ENCODE data around the gene EHD1.

The EHD1 gene

DNA sequence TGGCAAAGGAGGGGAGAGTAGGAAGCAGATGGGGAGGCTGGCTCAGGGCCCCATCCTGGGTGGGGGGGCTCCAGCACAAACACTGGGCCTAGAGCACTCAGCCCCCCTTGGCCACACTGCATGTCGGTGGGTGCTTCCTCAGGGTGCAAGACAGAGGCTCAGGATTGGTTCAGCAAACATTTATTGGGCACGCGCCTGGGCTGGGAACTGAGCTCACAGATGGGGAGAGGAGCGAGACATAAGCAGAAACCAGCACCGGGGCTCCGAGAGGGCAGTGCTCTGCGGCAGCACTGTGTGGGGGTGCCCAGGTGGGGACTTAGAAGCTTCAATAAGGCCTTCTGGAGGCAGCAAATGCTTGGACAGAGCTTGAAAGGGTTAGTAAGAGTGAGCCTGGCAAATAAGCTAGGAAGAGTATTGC is 12.1 kb upstream of the EHD1 start:
- DNase-seq (ENCODE audit: low spot score), result no peak

DNA sequence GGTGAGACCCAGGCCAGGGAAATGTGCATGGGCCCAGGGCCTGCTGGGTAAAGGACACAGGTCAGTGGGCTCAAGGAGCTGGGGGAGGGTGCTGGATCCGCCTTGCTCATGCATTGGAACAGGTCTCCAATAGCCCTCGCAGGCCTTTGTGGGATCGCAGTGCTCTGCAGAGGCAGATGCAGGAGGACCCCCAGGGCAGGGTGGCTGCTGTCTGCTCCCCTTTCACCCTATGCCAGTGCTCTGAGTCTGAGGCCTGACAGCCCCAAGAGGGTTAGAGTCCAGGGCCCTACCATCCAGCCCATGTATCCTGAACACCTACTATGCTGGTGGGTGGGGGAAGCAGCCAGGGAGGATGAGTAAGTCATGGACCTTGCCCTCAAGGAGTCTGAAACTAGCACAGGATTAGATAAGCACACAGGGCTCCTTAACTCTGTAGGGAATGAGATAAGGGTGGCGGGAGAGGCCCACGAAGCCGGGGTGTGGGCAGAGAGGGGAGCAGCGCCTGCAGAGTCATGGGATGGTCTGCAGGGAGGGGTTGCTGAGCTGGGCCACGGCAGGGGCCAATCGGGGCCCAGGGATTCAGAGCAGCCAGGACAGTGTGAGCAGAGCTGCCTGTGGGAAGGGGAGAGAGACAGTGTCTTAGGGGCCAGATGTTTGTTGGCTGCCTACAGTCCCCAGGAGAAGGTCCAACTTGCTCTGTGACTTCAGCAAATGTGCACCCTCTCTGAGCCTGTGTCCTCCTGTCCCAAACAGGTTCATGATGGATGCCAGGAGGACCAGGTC is 10.5 kb upstream of the EHD1 start:
- no peak for DNase-seq (ENCODE audit: low spot score)

DNA sequence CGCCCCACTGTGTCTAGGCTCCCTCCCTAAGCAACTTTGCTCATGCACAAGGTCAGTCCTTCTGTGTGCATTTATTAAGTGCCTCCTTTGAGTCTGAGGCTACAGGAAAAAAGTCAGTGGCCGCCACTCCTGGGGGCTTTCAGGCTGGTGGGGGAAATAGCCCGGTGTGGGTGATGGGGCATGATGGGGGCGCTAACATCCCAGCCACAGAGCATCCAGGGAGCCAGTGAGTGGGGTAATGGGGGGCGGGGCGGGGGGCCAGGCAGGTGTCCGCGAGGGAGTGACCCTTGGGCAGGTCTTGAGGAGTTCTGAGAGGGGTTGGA is 9.9 kb upstream of the EHD1 start:
- no peak for DNase-seq (ENCODE audit: low spot score)

DNA sequence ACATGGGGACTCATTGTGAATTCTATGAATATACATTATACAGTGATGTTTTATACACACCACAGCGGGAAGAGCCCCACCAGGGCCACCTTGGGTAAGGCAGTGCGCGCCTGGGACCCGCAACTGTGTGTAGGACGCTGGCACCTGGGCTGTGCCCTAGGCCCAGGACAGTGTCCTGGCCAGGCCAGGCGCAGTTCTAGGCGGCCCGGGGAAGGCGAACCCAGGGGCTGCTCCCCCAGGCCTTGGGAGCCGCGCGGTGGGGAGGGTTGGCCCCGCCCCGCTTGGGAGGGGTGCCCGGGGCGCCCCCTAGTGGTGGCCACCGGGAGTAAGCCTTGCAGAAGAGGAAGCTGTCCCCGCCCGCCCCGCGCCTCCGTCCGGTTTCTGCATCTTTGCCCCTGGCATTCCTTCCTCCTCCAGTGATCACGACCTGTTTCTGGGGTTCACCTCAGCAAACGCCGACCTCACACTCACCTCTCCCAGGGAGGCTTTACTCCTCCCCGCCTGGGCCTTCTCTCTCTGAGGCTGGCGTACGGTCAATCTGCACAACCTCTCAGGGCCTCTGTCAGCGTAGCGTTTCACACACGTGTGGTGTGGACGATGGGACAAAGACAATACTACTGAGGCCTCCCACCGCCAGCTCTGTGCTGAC is 9.5 kb upstream of the EHD1 start:
- DNase-seq (ENCODE audit: low spot score), result peak; percentile 85

DNA sequence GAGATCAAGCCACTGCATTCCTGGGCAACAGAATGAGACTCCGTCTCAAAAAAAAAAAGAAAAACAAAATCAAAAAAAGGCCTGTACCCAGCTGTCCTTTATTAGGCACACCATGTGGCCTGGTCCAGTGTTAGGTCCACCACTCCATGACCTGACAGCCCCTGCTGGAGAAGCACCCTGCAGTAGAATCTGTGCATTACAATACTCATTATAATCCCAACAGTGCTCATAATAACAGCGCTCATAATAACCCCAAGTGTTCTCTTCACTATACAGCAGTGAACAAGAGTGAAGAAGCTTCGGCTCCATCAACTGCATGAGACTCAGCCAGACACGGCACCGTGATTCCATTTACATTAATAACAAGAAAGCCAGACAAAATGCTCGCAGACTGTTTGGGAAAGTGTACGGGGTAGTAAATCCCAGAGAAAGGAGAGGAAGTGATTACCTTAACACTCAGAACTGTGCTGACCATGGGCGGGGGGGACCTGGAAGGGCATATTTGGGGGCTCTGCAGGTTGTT is 8.9 kb upstream of the EHD1 start:
- DNase-seq (ENCODE audit: low spot score), result no peak

DNA sequence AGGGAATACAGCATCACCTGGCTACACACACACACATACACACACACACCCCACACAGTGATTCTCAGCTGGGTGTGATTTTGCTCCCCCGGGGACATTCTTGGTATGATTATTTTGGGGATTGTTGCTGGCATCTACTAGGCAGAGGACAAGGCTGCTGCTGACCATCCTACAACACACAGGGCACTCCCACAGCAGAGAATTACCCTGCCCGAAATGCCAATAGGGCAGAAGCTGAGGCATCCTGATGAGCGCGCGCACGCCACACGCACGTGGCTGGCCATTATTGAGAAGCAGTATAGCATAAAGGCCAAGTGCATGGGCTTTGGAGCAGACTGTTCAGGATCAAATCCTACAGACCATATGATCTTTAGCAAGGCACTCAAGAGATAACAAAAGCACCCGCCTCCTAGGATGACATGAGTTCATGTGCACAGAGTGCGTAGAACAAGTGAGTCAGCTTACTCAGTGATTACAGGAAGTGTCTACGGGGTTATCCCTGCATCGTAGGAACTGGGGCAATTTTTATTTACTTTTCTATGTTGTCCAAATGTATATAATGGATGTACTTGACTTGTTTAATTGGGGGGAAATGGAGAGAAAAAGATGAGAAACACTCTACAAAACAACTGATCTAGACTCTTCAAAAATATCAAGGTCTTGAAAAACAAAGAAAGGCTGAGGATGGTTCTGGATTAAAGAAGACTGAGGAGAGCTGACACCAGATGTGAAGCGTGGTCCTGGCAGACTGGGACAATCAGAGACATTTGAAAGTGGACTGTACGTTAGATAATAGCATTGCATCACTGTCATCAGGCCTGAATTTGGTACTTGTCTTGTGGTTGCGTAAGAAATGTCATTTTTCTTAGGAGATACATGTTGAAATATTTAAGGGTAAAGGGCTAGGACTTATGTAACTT is 7.2 kb upstream of the EHD1 start:
- no peak for DNase-seq (ENCODE audit: low spot score)

DNA sequence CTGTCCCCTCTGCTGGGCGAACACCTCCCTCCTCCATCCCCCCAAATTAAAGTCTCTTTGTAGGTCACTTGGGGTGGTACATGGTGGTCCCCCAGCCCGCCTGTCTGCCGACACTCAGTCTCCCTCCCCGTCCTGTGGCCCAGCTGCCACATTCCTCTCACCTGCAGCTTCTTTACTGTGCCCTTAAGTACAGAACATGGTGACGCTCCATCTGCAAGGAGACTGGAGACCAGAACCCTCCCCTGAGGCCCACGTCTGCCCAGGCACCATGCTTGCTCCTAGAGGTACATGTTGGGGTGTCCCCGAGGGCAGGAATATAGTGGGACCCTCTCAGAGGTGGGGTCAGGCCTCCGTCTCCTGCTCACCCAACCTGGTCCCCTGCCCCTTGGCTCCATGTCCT is 5.6 kb upstream of the EHD1 start:
- no peak for DNase-seq (ENCODE audit: low spot score)

DNA sequence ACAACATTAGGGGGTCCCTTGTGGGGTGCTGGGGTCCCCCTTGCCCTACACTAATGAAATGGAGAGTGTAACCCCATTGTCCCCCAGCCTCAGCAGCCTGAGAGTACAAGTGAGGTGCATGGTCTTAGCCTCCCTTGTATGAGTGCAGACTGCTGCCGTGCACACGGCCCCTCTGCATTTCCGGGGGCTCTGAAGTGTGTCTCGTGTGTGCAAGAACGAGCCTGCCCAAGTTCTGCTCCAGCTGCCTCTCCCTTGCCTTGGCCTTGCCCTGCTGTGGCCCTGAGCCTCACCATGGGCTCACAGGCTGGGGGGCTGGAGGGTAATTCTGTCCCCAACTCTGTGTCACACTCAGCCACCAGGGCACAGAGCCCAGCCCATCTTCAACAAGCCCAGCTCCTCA is 5.2 kb upstream of the EHD1 start:
- DNase-seq (ENCODE audit: low spot score), result no peak

DNA sequence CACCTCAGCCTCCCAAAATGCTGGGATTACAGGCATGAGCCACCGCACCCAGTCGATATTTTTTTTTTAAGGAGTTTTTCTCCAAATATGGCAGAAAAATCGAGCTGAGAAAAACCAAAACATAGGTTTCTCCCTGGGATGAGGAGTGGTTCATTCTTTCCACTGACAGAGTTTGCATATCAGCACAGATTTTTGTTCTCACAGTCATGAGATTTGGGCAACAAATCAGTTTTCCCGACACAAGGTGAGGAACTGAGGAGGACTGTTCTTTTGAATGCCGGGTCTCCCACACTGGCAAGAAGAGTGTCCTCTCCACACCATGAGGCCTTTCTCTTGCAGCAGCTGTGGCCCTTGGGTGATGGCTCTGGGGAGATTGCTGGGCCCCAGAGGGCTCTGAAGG is 3.8 kb upstream of the EHD1 start:
- no peak for DNase-seq (ENCODE audit: low spot score)

DNA sequence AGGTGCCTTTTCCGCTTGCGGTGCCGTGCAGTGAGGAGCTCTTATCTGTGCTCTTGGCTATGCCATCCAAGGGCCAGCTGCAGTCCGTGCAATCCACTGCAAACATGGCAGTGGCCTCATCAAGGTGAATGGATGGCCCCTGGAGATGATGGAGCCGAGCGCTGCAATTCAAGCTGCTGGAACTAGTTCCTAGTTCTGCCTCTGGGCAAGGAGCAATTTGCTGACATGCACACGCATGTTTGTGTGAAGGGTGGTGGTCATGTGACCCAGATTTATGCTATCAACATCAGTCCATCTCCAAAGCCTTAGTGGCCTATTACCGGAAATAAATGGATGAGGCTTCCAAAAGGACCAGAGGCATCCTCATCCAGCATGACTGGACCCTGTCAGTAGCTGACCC is 3.1 kb upstream of the EHD1 start:
- DNase-seq (ENCODE audit: low spot score), result no peak

DNA sequence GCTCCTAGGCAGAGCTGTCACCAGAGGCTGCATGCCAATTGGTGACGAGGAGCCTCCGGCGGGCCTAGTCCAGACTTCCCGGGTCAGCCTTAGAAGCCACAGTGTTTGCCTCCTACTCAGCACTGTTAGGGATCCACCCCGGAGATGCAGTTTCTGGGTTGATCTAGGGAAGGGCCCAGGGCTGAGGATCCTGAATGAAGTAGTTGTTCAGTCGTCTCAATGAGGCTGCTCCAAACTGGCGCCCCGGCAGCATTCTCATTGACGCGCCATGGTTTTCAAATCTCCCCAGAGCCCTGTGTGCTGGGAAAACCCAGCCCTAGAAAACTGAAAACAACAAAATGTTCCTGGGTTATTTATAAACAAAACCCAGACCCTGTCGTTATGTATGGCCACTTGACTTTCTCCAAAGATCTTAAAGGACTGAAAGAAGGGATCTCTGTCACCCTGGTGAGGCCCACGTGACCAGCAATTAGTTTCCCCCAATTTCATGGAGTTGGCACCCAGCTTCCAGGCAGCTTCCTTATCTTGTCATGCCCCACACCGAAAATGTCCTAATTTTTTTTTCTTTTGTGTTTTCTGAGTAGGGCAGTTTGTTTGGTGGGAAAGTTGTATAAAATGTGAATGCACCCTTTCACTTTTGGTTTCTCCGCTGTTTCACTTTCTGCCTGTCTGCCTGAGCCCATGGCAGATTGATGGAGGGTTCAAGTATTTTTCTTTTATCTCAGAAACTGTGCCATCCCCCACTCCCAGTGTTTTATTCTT is 2.0 kb upstream of the EHD1 start:
- DNase-seq (ENCODE audit: low spot score), result no peak

DNA sequence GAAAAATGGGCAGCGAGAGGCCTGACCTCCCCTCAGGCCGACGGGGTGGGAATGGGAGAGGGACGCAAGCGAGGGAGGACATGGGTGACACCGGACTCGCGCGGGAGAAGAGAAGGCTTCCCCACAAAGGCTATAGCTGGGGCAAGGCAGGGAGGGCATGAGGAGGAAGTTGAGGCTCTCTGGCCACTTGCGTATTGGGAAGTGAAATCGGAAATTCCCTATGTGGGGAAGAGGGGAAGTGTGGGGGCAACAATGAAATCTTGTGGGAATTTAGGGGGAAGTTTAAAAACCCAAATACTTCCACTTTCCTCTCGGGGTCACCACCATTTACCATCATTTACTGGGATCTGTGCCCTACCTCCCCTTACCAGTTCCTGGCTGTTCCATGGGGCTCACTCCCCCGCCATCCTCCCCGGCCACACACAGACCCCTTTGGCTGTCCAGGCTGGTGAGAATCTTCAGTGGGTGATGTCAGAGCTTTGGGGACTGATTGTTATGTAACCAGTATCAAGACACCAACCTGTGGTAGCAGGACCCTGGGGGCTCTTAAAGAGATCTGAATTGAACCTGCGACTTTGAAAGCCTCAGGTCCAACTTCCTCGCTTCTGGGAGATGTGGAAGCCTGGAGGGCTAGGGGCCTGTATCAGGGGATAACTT is 951 bp upstream of the EHD1 start:
- no peak for DNase-seq (ENCODE audit: low spot score)

DNA sequence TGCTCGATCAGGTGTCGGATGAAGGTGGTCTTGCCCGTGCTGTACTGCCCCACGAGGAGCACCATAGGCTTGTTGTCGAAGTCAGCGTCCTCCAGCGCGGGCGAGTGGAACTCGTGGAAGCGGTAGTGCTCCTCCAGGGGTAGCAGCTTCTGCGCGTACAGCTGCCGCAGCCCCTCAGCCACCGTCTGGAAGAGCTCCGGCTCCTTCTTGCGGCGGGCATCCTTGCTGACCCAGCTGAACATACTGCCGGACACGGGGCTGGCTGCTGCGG is 263 bp downstream of the EHD1 start:
- no peak for DNase-seq (ENCODE audit: low spot score)

DNA sequence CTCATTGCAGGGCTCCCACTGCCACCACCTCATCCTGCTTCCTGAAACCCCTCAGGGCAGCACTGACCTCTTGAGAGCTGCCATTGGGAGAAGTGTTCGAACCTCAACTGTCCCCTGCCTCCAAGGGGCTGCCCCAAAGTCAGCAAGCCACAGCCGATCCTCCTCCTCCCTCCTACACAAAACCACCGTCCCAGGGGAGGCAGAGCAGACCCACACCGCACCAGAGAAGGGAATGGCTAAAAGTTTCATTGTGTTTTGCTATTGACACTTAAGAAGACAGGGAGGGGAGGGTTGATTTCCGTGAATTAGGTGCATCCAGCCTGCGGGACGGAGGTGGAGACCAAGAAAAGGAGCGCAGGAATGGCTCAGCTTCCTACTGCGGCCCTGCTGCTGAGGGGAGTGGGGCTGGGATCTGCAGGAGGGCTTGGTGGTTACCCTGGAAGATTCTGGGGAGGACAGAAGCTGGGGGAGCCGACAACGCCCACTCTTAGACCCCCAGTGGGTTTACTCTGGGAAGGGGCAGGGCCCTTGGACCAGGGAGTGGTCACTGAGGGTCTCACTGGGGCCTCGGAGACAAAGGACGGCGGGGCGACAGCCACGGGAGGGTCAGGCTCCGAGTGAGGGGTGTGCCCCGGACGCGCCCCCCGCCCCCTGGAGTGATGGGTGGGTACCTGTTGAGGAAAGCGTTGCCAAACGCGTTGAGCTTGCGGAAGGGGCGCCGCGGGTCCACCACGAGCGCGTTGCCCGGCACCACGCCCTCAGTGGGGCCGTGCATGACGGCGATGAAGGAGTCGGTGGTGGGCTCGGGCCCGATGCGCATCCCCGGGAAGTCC is 815 bp downstream of the EHD1 start:
- DNase-seq (ENCODE audit: low spot score), result no peak

DNA sequence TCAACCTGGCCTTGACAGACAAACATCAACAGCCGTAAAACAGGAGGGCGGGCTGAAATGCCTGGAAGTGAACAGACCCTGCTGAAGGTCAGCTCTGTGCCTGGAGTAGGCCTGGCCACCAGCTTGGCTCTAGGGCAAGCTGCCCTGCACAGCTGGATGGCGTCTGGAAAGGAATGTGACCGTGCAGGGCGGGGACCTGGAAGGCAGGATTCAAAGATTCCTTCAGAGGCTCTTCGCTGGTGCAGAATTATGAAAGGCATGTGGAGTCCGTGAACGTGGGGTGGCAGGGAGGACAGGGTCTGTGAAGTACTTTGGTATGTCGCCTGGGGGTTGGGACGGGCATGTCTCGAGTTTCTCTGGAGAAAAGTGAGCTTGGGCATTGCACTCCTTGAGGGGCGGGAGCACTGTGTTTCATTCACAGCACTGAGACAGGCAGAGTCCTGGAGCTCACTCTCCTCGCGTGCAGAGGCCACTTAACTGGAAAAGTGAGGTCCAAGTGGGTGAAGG is 1.5 kb downstream of the EHD1 start:
- peak; percentile 69 for DNase-seq (ENCODE audit: low spot score)

DNA sequence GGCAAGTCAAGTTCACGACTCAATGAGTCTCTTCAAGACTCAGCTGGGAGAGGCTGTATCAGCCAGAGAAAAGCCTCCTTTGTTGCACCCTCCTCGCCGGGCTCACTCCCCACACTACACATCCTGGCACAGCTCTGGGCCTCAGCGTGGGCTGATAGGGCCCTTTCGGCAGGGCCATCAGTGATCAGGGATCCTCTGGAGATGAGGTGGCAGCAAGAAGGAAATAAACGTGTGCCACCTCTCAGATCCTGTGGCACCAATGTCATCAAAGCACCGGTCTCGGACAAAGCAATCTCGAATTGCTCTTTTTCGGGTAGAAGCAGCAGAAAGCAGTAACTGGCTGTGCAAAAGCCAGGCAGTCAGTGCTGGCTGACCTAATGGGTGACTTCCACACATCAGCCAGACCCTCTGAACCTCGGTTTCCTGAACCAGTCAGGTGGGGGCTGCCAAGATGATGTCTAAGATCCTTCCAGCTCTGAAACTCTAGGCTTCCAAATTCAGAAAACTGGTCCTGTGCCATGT is 2.1 kb downstream of the EHD1 start:
- DNase-seq (ENCODE audit: low spot score), result no peak

DNA sequence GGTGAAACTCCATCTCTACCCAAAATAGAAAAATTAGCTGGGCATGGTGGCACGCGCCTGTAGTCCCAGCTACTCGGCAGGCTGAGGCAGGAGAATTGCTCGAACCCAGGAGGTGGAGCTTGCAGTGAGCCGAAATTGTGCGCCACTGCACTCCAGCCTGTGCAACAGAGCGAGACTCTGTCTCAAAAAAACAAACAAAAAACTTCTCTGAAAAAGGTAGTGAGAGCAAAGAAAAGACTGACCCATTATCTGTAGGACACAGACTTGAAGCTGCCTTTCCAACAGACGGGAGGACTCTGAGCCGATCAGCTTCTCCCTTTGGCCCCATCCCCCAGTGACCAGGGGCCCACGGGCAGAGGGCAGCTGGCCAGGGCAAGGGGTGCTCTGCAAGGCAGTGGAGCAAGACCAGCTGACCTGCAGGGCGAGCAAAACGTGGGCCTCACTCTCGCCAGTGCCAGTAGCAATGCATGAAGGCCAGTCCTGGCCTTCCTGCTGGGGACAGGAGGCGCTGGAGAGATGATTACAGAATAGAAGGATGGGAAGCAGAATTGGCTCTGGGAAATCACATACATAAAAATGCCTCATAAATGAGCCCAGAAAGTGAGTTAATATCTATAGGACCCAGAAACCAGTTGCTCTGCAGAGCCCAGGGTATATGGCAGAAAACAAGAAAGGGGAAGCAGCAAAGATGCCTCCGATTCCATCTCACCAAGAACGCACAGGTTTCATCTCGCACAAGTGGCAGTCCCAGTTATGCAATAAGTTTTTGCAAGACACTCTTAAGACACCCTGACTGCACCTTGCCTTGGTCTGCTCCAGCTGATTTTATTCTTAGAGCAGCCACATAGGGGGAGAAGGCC is 2.8 kb downstream of the EHD1 start:
- no peak for DNase-seq (ENCODE audit: low spot score)

DNA sequence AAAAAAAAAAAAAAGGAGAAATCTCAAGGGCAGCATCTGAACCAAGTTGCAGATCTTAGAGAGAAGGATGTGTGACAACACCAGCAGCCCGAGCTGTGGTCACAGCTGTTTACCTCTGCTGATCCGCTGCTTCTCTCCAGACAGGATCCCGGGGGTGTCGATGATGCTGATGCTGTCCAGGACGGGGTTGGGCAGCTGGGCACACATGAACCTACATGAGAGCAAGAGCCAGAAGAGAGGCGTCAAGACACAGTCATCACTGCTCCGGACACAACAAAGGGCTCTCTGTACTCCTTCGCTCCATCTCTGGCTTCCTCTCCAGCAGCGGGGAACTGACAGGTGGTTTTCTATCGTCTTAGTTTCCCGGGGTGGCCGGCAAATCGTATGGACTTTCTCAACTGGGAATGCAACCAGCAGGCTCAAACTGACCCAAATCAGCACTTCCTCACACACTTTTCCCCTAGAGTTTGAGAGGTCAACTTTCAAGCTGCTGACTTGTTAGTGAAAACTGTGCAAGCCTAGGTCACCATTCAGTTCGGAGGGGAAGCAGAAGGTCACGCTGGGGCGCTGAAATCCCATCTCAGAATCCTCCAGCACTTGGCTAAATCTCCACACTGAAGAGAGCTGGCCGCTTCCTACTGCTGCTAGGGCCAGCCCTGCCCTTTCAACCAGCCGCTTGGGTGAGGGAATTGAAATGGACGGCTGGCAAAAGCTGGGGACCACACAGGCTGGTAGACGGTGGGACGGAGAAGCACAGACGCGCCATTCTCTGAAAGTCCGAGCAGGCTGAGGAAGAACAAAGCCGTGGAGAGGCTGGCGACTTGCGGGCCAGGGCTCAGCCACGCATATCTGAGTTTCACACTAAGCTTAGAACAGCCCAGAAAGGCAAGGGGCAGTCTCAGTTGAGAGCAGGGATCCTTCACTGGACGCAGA is 3.8 kb downstream of the EHD1 start:
- DNase-seq (ENCODE audit: low spot score), result no peak
